NCI-H2196 treated with DMSO at 0.1 percent for 48 hours (cell line): Measurements from ENCODE around the gene ZC3H8.
"Not testable (repeated sequence)": the region's sequence is repeated elsewhere in the genome, so short reads cannot be mapped to it uniquely, and the experiment has no call there.

Experiments
- DNase-seq: peaks from one replicate; lab custom pipeline; 2025; ENCODE audit not compliant: unreplicated experiment; lab: John Stamatoyannopoulos, UW

The ZC3H8 gene

DNA sequence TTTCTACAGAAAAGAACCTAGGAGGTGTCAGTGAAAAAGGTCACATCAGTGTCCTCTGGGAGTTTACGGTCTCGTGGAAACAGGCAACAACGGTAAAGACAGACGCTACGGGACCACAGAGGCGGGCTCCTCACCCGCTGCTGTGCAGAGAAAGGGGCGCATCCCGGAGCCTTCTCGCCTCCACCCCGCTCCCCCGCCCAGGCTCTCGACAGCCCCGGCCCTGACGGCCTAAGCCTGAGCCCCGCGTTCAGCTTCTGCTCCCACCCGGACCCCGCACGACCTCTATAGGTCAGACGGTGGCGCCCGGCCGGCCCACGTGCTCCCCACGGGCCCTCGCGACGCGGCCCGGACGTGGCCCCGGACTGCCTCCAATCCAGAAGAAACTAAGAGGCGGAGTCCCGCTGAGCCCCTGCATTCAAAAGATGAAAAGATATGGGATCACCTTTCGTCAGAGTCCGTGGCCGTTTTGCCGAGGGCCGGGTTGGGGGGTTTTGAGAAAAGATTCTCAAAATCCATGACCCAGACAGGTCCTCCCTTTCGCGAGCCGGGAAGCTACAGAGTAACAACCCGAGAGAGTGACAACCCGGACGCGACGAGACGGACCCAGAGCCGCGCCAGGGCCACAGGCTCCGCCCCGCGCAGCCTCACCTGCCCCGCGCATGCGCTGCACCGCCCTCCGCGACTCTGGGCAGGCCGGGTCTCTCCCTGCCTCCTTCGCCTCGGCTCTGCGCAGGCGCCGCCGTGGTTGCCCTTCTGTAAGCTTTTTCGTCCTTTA lies at the start of gene ZC3H8:
Gene ZC3H8, minus strand, starts transcription at position 577 of the 775 bp plus-strand sequence. Its CDS starts 61 bp downstream, at position 516.
- DNase-seq: peak; percentile 83

DNA sequence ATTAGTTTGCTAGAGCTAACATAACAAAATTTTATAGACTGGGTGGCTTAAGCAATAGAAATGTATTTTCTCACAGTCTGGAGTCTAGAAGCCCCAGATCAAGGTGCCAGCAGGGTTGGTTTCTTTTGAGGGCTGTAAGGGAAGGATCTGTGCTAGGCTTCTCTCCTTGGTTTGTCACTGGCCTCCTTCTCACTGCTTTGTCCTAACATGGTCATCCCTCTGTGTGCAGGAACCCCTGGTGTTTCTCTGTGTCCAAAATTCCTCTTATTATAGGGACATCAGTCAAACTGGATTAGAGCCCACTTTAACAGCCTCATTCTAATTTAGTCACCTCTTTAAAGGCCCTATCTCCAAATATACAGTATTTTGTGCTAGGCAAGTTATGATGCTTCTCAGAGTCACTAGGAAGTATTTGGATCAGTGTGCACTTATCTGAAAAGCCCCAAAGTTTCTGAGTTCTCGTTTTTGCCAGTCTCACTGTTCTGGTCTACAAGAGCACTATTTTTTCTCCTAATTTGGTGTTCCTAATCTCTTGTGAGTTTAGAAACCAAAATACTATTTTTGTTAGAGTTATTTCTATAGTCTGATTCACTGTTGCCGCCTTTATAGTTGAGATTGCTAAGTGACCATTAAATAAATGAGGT lies 49.6 kb upstream of the ZC3H8 start:
- no peak for DNase-seq

DNA sequence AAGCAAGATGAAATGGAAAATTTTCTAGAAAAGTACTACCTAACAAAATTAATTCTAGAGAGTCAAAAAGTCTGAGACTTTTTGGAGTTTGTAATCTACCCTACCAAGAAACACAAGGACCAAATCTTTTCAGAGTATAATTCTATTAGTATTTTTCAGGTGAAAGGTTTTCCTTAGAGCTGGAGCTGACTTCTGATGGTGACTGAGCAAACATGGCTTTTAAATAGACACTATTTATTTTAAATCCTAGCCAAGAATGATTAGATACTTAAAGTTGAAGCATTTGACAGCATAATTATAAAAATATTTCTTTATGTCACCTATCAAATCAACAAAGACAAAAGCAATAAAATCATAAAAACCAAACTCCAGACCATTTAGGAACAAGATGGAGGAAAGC lies 47.1 kb upstream of the ZC3H8 start:
- no peak for DNase-seq

DNA sequence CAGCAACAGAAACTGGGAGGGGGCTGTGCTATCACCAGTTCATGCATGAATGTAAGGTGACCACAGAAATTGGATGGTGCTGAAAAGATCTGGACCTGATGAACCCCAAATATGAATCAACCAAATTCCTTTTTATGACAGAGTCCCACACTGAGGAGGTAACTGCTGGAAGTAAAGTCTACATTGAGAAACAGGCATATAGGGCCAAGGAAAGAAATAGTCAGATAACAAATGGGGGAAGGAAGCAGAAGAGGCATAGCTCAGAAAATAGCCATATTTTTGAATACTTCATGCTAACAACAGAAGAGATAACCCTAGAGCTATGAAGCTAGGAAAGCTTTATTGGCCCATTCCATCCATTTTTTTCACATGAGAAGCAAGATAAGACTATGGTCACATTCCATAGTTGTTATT lies 46.3 kb upstream of the ZC3H8 start:
- DNase-seq: no peak

DNA sequence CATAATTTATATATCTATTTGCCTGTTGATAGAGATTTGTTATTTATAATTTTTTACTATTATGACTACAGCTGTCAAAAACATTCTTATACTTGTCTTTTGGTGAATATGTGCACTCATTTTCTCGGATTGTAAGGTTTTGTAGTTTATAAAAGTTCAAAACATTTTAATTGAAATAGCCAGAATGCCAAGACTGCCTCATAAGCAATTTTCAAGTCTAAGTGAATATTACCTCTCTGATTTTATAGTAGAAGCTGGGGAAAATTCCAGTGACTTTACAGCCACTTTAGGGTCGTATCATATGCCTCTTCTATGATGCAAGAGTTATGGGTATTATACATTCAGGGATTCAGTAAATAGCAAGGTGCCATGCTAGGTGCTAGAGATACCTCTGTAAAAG lies 41.6 kb upstream of the ZC3H8 start:
- DNase-seq: no peak

DNA sequence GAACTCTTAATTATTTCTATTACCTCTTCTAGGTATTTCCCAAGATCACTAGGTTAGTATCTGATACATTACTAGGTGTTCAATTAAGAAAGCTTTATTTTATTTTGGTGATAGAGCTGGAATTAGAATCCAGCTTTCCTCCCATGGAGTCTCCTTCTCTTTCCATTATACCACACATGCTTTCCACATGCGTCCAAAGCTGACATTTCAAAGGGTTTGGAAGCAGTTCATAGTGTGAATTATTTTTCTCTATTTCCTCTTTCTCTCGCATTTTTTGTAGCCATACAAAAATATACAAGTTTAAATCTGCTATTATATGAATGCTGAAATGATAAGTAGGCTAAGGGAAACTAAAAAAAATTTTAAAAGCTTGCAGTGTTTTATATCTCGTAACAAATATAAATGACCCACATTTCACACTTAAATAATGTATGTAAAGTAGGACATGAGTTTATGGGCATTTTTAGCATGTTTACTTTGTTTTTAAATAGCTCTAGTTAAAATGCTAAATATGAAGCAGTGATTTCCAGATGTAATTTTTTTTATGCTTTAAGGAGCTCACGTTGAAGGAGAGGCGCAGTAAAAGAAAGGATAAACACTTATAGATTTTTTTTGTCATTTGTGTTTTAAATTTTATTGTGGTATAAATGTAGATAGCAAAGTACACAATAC lies 40.7 kb upstream of the ZC3H8 start:
- DNase-seq: no peak

DNA sequence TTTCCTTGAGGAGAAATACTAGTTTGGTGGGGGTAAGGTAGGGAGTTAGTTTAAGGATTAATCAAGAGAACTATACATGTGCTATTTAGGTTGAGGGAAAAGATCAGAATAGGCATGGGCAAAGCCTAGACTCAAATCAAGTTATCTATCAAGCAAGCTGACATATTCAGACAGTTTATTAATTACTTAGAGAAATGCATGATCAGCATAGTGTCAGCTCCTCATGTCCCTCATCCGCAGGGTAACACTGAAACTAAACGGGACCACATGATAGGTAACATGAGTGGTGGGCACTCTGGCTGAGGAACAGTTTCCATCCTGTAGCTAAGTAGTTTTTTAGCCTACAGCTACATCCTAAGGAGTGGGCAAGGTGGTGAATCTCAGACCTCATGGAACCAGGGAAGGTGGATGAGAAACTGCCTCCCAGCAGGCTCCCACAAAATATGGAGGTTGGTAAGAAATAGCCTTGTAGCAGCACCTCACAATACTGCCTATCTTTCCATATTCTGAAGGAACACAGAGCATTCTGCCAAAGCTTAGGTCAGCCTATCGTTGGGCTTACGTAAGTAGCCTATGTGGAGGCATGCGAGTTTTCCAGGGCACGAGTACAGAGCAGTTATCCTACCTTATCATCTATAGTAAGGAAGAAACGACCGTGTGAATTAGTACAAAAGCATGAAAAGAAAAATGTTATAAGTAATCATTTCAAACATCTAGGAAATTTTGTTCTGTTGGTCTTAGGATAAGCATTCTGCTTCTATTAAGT lies 39.0 kb upstream of the ZC3H8 start:
- DNase-seq: no peak

DNA sequence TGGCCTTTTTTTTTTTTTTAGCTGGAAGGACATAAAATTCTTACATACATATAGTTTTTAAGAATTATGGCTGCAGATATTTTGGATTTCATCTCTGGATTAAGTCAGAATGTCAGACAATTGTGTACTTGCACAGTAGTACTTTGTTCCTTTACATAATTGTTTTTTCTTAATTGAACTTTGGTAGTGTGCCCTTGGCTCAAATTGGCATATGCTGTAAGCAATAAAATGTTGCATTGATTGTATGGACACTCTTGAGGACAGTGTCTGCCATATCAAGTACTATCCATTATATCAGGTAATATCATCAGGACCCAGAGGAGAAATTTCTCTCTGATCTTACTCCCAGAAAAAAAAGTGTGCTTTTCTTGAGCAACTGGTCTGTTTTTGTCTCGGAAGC lies 35.8 kb upstream of the ZC3H8 start:
- no peak for DNase-seq

DNA sequence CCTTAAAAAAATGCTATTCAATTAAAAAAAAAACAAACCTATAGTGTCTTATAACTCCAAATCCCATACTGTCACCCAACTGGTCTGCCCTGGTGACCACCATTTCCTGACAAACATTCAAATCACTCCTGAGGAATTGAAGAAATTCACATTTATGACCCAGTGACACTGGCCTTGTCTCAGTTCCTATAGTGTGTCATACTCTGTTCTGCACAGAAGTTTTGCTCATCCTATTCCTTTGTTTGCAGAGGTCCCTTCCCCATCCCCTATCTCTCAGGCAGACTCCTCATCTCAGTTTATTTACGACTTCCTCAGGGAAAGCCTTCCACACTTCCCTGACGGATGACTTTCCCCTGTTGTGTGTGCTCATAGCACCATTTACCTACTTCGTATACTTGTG lies 35.2 kb upstream of the ZC3H8 start:
- DNase-seq: no peak

DNA sequence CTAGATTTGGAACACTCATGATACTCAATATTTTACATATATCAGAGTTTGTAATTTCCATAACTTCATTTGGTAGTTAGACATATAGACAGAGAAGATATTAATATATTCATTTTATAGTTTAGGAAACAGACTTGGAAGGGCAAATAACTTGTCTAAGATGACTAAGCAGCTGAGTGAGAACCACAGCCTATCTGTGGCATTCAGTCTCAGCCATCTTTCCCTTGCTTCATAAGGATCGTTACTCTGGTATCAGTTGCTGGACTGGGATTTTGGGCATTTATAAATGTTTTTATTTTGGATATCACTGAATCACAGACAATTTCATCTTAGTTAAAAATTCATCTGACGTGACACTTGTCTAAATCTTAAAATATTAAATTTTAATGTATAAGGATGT lies 28.7 kb upstream of the ZC3H8 start:
- not testable (repeated sequence) for DNase-seq

DNA sequence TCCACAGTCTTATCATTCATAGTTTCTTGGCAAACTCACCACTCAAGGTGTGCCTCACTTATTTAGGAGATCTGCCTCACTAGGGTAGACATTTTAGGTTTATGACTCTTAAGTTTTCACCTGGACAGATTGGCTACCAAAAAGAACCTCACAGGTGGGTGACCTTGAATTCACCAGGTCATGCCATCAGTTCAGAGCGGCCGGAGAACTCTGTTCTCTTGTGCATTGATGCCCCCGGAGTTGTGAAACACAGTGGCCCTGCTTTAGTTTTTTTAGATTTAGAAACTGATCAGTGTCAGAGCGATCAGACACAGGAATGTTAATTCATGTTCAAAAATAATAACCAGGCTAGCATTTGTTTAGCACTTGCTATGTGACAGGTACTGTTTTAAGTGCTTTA lies 27.2 kb upstream of the ZC3H8 start:
- DNase-seq: not testable (repeated sequence)

DNA sequence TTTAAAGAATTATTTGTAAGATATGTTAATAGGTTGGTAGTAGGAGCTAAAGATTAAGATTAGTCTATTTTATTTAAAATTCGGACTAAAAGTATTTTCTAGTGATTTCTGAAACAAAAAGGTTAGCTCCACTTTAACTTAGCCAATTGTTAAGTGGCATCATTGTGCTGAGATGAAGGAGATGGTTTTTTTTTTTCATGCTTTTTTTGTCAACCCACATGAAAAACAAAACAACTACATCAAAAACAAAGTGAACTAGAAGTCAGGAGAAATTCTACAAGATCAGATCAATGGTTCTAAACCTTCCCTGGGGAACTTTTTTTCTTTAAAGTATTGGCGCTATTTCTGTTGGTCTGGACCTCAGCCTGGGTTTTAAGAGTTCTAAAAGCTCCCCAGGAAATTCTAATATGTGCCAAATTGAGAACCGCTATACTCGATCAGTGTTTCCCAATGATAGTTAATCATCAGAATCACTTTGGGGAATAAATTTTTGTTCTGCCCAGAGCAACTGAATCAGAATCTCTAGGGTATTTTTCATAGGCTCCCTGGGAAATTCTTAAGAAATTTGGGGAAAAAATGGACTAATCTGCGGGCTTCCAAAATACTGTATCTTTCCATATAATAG lies 22.9 kb upstream of the ZC3H8 start:
- DNase-seq: no peak

DNA sequence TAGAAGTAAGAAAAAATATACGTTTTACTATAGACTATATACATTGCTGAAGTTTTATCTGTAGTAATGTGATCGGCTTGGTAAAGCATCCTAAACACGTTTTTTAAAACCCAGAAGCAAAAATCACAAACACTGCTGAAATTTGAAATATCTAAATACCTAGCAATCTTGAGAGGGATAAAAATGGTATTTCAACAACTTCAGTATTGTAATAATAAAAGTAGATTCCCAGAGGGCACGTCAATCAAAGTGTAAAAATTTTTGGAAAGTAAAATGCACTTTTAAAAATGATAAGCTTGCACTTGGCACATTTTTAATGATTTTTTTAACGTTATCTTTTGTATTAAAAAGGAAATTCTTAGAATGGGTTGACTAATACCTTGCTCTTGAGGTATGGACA lies 22.1 kb upstream of the ZC3H8 start:
- DNase-seq: no peak

DNA sequence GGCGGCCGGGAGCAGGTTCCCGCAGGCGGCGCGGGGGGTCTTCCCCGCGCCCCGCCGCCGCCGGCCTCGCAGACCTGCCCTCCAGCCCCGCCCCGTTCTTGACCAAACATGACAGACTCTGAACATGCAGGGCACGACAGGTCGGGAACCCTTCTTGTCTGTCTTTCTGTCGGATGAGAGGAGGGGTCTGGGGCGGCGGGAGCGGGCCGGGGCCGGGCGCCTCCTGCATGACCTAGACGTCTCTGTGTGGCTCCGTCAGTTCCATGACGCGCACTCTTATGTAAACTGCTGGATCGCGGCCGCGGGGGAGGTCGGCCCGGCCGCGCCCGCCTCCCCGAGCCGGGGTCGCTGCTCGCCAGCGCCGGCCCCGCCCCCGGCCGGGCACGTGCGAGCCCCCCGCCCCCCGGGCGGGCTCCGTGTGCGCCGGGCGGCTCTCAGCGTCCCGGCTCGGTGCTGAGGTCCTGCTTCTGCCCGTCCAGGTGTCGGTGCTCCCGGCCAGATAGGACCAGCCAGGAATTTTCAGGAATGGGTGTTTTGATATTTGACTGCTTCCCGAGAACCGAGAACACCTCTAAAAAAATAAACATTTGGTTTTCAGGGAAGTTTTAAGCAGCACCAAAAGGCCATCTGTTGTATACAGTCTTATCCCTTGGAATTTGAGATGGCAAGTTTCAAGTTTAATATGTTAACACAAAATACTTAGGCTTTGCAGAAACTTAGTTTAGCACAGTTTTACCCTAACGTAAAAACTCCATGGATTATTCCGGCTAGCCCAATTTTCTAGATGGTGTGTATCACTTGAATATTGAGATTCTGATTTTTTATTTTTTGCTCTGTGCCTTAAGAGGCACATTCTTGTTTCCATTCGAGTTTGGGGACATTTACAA lies 21.3 kb upstream of the ZC3H8 start:
- peak; percentile 76 for DNase-seq

DNA sequence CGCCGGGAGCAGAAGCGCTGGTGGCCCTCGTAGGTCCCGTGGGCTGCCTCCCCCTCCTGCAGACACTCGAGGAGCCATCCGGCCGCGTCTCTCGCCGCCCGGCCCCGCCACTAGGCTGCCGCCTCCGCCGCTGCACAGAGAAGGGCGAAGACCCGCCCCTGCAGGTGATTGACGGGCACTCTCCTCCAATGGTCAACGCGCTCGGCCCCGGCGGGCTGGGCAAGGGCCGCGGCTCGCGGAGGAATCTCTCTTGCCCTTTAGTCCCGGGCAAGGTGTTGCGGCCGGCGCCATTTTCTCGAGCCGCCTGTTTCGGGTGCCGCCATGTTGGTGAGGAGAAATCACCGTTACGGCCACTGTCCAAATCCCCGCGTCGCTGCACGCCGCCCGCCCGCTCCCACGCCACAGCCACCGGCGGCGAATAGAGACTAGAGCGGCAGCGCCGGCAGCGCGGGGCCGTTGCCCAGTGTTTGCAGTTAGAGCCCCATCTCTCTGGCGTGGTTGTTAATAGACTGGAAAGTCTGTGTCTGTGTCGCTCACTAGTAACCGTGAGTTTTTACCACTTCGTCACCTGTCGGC lies 20.6 kb upstream of the ZC3H8 start, which contains the start of gene ZC3H6:
Gene ZC3H6, plus strand, starts transcription at position 287 of the 576 bp plus-strand sequence. CDS start 398 bp downstream, outside the sequence.
- DNase-seq: peak; percentile 92

DNA sequence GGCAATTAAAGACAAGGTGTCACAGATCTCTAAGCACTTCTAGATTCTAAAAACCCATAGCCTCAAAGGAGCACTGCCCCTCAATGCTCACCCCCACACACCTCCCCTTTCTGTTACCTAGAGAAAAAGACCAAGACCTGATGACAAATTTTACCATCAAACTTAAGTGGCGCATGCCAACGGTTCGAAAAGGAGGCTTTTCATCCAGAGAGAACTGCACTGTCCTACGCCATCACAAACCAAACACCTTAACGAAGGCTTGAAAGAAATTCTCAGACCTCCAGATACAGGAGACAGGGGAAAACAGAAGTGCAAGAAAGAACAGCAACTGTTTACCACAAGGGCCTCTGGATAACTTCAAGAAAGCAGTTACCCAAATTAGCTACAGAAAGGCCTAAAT lies 18.5 kb upstream of the ZC3H8 start:
- DNase-seq: no peak

DNA sequence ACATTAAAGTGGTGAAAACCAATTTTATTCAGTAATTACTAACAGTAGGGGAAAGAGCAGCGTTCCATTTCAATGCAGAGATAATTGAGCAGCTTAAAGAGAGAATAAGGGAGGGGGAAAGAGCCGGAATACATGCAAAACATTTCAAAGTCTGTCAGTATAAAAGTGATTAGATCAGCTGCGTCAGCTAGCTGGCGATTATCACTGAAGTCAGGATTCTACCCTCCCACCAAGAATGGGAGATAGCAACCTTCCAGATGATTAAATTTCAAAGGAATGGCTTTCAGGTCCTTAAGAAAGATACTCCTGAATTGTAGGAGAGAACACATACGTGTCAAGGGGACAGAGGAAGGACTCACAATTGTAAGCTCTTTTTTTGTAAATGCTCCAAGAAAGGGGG lies 17.8 kb upstream of the ZC3H8 start:
- no peak for DNase-seq

DNA sequence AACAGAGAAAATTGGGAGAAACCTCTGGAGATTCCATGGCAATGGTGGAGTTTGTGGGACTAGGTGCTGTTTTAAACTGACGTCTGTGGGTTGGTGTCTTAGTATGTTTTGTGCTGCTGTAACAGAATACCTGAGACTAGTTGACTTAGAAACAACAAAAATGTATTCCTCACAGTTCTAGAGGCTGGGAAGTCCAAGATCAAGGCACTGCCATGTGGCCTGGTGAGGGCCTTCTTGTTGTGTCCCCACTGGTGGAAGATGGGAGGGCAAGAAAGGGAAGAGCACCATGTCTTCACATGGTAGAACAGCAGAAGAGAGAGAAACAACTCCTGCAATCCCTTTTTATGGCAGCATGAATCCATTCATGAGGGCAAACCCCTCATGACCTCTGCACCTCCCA lies 13.7 kb upstream of the ZC3H8 start:
- no peak for DNase-seq

DNA sequence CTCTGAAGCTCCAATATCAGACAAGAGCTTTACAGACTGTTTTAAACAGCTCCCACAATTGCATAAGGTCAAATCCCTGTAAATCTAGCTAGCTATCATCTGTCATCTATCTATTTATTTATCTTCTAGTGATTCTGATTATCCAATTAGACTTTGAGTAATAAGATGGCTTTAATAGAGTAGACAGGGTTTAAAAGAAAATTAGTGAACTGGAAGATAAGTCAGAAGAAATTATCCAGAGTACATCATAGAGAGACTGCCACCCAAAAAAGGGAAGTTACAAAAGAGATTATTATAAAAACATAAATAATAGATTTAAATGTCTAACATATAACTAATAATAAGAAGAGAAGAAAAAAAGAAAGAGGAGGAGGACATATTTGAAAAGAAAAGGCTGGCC lies 8.0 kb upstream of the ZC3H8 start:
- no peak for DNase-seq

DNA sequence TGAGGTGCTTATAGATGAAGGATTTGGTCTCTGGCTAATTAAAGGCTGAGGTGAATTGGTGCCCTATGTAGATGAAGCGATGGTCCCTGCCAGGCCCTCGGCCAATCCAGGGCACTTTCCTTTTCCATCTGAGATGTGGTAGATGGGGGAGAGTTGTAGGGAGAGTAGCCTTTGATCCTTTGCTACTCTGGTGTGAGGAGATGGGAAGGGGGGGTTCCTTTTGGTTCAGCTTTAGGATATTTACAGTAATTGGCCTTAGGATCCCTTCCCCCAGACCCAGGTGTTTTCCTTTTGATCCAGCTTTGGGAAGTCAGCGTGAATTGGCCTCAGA lies 5.4 kb upstream of the ZC3H8 start:
- DNase-seq: no peak
